HG03521 (cell line): ENCODE data around the gene LPAR5.
"Not testable (repeated sequence)": the region's sequence is repeated elsewhere in the genome, so short reads cannot be mapped to it uniquely, and the experiment has no call there.

ENCODE experiments used
- ATAC-seq: cut with Tn5 transposase; IDR thresholded peaks from one replicate; pipeline ENCODE4 v1.9.1; 2021; ENCODE audit warnings: mild to moderate bottlenecking, moderate library complexity; ENCODE audit not compliant: unreplicated experiment

LPAR5 gene

DNA sequence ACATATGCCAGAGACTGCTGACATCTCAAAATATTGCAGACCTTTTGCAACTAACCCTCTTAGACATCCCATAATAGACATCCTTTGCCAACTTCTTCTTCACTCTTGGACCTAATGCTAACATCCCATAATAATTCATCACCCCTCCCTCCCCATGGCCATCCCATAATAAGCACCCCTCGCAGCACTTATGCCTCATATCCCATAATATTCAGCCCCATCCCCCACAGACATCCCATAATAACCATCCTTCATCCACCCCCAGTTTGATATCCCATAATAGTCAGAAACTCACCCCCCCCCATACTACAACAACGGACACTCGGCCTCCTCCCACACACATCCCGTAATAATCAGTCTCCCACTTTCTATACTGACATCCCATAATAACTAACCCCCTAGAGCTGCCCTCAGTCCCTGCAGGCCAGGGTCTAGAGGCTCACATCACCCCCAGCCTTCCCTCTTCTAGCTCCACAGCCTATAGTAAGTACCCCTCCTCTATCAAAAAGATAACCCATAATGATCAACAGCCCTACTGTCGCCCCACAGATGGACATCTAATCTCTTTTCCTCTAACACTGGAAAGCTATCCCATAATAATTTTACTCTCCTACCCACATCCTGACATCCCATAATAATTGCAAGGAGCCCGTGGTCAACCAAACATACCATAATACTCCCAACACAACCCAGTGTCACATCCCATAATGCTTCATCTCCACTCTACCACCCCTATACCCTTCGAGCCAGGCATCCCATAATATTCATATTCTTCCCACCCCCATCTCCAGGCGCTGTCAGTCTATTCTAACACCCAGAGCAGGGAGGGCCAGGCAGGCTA lies 27.8 kb downstream of the LPAR5 start:
- peak; percentile 29 for ATAC-seq

DNA sequence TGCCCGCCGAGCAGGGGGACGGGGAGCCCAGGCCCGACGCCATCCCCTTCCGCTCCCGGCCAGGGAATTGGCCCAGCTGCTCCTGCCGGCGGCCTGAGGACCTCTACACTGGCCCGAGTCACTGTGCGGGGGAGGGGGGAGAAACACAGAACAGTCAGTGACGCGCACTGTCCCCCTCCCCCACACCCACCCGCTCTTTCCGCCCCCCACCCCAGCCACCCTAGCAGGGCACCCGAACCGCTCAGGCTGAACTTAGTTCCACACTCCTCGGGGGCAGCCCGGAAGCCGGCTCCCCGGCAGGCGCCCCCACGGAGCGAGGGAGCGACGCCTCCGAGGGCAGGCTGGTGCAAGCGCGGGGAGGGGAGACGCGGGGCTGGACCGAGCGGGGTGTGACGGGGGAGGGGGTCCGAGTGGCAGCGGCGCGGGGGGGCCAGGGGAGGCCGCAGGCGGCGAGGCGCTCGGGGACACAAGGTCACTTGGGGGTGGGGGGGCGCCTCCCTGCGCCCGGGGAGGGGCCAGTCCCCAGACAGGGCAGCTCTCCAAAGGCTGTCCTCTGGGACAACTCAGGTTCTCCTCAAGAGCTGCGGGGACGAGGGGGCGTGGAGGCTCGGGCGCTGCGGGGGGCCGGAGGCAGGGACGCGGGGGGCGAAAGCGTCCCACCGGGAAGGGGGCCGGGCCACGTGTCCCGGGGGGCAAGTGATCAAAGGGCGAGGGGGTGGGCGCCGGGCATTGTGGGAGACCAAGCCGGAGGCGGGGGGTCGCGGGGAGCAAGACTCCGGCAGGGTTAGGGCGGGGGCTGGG lies 29.2 kb downstream of the LPAR5 start:
- no peak for ATAC-seq

GRCh38 chr12:6605421-6606330 lies 30.1 kb downstream of the LPAR5 start:
- ATAC-seq, result no peak

- ATAC-seq, result no peak
Measured at GRCh38 chr12:6604259-6605029, 31.3 kb downstream of the LPAR5 start.

DNA sequence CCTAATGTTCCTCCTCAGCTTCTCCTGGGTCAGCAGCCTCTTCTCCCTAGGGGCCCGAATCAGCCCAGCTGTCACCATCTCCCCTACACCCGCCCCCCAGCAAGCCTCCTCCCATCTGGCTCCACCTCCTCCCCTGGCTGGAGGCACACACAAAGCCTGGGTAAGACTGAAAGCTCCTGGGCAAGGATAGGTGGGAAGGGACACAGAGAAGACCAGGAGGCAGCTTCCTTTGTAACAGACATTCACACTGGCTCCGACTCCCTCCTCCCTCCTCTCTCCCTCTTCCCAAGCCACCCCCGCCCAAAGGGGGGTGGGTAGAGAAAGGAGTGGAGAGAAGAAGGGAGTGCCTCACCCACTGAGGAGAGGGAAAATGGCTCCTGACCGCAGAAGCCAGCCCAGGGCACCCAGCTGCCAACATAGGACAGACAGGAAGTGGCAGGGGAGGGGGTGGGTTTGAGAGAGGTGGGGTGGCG lies 32.6 kb downstream of the LPAR5 start:
- no peak for ATAC-seq

GRCh38 chr12:6602526-6602925 lies 33.2 kb downstream of the LPAR5 start:
- ATAC-seq, result no peak

DNA sequence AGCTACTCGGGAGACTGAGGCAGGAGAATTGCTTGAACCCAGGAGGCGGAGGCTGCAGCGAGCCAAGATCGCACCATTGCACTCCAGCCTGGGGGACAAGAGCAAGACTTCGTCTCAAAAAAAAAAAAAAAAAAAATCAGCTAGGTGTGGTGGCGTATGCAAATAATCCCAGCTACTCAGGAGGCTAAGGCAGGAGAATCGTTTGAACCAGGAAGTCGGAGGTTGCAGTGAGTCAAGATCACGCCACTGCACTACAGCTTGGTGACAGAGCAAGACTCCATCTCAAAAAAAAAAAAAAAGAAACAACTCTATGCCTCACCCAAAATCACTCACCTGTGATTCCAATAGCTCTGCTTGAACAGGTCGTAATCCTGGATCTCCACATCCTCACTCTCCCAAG lies 40.1 kb downstream of the LPAR5 start:
- not testable (repeated sequence) for ATAC-seq

DNA sequence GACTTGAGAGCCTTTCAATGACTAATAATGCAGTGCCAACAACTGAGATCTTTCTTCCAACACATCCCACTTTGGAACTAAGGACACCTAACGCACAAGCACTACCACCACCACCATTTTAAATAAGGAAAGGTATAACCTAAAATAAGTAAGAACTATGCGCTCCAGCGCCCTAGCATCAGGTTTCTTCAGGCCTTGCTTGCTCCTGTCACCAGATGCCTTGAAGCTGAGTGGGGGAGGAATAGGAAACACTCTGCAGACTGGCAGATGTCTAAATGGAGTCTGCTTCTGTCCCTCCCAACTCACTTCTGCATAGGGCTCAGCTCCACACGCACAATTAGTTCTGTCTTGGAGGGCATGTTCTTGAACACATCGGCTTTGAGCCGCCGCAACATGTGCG lies 43.7 kb downstream of the LPAR5 start:
- ATAC-seq, result no peak

GRCh38 chr12:6586569-6586968 lies 49.2 kb downstream of the LPAR5 start:
- not testable (repeated sequence) for ATAC-seq

GRCh38 chr12:6584293-6584692 lies 51.5 kb downstream of the LPAR5 start:
- ATAC-seq, result no peak

DNA sequence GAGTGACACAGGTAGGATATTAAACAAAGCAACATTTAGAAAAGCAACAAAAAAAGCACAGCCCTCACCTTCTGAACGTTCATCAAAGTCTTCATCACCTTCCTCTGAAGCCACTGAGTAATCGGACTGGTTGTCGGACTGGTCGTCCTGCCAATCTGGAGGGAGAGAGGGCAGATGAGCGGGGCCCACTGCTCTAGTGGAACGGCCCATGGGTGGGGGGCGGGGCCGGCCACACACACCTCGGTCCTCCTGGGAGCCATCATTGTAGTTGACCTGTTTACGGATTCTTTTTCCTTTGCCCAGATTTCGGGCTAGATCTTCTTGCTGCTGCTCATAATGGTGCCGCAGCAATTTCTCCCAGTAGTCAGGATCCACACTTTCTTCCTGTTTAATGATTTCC lies 52.8 kb downstream of the LPAR5 start:
- no peak for ATAC-seq

DNA sequence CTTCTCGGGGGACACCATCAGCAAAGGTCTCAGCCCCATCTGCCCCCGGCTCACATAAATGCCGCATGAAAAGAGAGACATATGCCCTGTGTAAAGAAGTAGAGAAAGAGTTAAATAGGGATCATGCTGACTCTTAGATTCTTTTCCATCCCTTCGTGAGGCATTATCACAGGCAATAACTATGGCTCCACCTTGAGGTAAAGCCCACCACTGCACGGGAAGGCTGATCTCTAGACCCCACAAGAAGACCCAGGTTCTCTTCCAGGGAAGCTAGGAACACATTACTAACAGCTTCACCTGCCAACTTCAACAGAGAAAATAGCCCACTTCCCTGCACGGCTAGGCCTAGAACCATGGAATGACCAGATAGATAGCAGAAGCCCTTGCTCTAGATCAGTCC lies 53.6 kb downstream of the LPAR5 start:
- ATAC-seq, result no peak

DNA sequence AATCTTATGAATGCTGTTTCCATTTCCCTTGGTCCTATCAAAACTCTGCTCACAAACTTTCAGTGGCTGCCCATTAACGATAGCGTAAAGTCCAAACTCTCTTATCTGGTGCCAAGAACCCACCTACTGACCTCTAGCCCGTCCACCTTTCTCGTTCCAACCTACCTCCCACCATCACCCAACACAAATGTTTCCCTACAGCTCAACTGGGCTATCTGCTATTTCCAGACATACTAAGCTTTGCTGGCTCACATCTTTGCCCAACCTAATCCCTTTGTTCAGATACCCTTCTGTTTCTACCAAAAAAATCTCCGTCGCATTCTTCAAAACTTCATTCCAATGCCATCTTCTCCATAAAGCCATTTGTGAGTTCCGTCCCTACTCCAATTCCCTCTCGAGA lies 60.1 kb downstream of the LPAR5 start:
- ATAC-seq, result no peak

DNA sequence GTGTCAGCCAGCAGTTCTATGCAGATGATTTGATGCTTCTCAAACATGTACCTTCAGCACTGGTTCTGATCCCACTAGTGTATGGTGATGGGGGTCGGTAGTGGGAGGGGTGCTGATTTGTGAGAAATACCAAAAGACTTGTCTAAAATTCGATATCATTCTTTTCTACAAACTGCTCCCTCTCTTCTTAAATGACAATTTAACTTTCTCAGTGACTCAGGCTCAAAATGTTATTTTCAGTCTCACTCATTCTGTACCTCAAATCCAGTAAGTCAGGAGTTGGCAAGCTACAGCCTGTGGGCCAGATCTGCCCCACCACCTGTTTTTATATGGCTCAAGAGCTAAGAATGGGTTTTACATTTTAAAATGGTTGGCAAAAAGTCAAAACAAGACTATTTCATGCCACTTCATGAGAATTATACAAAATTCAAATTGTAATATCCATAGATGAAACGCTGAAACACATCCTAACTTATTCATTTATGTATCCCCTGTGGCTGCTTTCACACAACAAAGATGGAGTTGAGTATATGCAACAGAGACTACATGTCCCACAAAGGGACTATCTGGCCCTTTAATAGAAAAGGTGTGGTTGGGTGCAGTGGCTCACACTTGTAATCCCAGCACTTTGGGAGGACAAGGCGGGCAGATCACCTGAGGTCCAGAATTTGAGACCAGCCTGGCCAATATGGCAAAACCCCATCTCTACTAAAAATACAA lies 61.0 kb downstream of the LPAR5 start:
- ATAC-seq, result no peak

DNA sequence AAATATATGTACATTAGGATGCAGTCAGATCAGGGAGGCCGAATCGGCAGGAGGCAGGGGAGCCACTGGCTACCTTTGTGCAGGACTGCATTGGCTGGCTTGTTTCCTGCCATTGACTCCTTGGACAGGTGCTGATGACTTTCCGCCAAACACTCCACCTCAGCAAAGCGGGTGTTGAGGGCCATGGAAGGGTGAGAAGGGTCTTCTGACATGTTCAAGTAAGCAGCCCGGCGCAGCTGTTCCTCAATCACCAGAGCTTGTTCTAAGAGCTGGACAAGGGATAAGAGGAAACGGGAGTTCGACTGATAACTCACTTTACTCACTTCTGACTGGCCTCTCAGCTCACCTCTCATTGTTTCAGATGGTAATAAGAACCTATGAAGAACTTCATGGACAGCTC lies 62.8 kb downstream of the LPAR5 start:
- no peak for ATAC-seq

DNA sequence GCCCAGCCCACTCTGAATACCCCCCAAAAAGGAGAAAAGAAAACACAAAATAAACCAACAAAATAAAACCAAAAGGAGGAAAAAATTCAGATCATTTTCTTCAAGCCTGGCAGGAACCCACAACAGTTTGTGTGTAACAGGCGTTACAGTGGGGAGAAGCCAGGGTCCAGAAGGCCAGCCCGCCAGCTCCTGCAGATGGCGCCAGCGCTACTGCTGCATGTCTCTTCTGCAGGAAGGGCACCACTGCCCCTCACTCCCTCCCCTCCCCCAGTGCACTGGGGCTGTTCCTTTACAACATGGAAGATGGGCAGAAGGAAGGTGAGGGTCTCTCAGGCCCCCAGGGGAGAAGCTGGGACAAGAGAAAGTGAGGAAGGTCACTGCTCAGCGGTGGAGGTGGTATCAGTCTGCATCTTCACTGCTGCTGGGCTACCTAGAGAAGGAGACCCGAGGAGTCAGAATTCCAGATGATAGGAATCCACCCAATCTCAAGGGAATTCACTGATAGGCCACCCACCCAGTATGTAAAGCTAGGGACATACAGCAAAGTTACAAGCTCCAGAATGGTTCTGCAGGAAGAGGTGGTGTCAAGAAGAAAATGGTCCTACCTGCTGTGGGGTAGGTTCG lies 65.4 kb downstream of the LPAR5 start:
- ATAC-seq, result no peak

GRCh38 chr12:6569786-6570185 lies 66.0 kb downstream of the LPAR5 start:
- ATAC-seq, result no peak

GRCh38 chr12:6569312-6569711 lies 66.4 kb downstream of the LPAR5 start:
- no peak for ATAC-seq
